HG02642 (cell line): ENCODE data around the gene NDUFAF2.
"Not testable (repeated sequence)": the region's sequence is repeated elsewhere in the genome, so short reads cannot be mapped to it uniquely, and the experiment has no call there.

ENCODE experiments used
- ATAC-seq: cut with Tn5 transposase; IDR thresholded peaks from one replicate; pipeline ENCODE4 v1.9.1; 2021; ENCODE audit warnings: mild to moderate bottlenecking; ENCODE audit not compliant: unreplicated experiment, poor library complexity

NDUFAF2 gene

DNA sequence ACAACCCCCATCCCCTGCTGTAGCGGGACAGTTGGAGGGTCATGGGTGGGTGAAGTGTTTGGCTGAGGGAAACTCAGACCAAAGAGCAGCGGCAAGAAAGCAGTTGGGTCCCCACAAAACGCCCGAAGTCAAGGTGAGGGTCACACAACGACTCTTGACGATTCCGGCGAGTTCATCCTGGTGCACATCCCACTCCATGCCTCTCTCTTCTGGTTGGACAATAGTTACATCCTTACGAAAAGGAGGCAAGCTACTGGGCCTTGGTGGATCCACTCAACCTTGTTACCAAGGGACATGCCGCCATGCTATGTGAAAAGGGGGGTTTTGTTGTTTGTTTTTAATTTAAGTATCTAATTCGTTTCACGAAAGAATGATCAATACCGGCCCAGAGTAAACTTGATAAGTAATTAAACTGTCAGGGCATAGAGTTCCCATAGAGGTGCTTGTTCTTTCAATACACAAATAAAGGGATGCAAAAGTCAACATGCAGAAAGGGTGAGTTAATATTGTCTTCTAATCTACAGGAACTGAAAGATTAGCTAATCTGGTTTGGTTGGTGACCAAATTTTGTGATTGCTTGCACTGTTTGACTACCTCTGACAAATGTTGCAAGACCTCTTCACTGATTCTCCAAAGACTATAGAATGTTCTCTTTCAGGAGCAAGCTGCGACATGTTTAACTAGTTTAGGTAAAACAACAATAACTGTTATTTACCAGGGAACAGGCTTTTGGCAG lies 218.0 kb downstream of the NDUFAF2 start:
- ATAC-seq: no peak

DNA sequence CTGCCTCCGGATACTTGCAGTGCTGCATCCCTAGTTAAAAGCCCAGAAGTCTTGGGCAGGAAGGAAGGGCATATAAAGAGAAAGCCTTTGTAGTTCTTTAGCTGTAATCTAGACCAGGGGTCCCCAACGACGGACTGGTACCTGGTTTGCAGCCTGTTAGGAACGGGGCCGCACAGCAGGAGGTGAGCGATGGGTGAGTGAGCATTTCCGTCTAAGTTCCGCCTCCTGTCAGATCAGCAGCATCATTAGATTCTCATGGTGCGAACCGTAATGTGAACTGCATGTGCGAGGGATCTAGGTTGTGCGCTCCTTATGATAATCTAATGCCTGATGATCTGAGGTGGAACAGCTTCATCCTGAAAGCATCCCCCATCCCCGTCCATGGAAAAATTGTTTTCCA lies 218.9 kb downstream of the NDUFAF2 start:
- ATAC-seq: no peak

DNA sequence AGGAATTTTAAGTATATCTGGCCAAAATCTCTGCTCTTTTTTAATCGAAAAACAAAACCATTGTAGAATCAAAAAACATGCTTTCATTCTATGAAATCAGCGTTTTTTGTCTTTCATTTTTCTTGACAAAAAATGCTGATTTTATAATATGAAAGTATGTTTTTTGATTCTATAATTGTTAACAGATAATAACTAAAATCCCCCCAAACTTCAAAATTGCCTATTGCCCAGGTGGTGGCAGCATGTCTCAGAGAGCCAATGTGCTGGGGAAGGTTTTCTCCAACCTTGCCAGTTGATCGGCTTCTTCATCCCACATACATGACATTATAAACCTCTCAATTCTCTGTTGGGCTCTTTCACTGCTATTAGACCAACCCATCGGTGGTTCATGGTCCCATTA lies 222.4 kb downstream of the NDUFAF2 start:
- ATAC-seq: no peak

DNA sequence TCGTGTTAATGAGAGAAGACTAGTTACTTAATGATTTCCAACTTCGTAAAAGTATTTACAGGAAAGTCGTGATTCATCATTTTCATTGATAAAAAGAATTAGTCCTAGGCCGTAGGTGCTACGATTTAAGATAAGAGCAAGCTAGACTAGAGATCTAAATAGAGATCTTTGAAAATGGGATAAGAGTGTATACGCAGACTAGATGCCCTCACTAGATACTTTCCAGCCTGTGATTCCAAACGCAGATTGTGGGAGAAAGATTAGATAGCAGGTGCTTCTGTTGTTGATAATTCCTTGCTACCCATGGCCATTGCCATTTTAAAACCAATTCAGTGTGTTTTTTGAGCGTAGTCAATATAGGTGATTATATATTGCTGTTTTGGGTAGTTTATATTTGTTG lies 223.9 kb downstream of the NDUFAF2 start:
- ATAC-seq: no peak

DNA sequence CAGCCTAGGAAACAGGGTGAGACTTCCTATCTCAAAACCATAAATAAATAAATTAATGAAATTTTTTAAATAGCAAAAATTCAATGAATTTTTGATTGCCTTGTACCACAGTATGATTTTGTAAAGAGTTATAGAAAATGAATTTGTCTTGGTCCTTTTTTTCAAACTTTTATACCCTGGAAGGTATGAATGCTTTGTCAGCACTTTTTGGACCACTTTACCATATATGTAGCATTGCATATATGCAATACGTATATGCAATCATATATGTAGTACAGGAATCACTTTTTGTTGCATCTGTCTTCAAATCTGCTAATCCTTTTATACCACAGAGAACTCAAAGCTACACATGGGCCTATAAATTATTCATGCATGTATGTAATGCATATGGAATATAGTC lies 226.5 kb downstream of the NDUFAF2 start:
- no peak for ATAC-seq

DNA sequence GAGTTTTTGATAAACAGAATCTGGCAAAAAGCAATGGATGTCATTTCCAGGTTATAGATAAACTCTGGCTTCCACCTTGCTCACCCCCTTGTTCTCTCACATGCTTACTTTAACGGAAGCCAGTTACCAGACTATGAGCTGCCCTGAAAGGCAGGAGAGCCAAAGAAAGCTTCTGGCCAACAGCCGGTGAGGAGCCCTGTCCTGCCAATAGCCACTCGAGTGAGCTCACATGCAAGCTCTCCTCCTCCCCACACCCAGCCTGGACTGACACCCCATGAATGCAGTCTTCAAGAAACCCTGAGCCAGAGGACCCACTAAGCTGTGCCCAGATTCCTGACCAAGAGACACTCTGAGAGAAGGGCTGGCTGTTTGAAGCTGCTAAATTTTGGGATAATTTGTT lies 231.6 kb downstream of the NDUFAF2 start:
- ATAC-seq: no peak

DNA sequence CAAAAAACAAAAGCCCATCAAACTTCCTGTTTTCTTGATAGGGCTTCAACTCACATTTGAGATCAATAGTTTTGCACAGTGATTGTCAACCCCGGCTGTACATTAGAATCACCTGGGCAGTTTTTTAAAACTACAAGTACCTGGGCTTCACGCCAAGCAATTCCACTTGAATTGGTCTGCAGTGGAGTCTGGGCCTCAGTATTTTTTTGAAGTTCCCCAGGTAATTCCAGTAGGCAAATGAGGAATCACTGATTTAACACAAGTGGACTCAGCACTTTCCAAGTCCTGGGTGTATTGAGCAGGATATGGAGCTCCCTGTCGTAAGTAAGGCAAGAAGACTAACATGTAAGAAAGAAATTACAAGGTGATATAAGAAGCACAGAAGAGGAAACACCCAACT lies 232.1 kb downstream of the NDUFAF2 start:
- no peak for ATAC-seq

DNA sequence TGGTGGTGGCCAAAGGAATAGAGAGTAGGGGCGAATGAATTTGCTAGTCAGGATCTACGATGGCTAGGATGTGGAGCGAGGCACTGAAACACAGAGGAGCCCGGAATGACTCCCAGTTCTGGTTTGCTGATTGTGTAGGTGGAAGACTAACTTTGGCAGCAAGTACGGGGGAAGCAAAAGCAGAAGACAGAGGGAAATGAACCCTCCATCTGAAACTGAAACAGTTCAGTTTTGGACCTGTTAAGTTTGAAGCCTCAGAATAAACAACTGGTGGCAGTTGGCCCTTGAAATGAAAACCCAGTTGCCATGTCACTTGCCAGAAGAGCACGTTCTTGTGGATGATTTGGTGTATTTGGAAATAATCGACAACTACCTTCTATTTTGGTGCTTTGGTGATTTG lies 232.7 kb downstream of the NDUFAF2 start:
- ATAC-seq: peak; percentile 90

DNA sequence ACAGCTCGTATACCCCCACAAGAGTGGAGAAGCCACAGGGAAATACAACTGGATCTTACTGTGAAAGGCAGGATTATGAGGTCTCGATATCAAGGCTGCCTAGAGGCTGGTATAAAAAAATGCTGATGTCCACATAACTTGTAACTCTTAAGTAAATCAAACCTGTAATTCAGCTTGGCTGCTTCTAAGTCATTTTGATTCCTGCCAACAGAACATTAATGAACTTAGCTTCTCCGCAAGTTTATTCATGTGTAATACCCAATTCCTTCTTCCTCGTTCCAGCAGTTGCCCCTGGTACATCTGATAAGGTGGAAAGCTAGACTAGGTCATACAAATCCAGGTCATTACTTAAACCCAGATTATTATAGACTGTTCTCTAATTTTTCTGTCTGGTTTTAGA lies 233.7 kb downstream of the NDUFAF2 start:
- ATAC-seq: no peak

DNA sequence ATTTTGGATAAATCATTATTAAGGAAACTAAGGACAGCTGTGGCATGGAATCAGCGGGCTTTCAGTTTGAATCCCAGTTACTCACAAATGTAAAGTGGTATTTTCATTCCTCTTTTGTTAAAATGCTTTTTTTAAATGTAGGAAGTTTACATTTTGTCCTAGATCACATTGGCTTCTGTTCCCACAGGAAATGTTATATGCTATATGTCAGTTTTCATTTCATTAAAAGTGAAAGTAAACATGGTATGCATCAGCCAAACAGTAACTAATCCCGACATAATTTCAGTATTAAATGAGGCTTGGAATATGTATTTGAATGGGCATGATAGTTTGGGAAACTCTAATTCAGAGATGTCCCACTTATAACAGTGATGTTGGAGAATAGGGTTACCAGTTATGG lies 235.9 kb downstream of the NDUFAF2 start:
- no peak for ATAC-seq

DNA sequence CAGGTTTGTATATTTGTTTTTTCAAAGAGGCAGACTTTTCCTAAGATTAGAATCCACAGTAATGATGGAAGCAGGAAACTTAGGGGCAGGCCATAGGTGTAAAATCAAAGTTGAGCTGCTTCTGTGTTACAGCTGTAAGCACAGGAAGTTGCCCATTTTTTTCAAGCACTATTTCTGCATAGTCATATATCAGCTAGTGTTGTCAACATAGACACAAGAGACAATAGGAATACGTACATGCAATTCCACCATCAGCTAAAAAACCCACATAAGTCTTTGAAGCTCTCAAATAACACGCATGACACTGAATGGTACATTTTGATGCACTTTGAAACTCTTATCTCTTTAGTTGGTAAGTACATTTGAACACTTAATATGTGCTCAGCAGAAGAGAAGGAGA lies 237.4 kb downstream of the NDUFAF2 start:
- ATAC-seq: no peak

DNA sequence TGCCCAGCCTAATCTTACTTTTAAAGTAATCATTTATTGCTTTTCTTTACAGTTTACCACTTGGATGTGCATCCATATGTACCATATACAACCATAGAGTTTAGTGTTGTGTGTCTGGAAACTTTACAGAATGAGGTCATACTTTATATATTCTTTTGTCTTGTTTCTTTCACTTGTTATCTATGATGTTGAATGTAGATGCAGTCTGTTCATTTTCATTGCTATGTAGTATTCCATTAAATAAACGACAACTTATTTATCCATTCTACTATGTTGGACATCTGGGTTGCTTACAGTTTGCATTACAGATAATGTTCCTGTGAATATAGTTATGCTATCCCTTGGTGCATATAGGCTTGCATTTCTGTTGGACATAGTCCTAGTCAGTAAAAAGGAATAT lies 238.5 kb downstream of the NDUFAF2 start:
- no peak for ATAC-seq

DNA sequence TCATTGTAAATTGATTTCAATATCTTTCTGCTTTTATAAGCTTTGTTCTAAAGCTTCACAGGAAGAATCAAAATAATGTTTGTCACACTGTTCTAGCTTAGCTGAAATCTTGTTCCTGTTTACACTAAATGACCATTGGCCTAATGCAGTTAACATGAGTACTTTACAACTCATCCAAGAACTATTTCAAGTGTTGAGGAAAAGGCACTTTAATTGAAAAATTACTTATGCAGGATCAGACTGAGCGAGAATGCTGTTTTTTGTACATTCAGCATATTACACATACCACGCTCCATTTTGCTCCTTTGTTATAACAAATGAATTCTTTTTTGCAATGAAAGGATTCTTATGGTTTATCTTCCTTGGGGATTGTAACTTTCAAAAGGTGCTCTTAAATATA lies 239.7 kb downstream of the NDUFAF2 start:
- no peak for ATAC-seq

DNA sequence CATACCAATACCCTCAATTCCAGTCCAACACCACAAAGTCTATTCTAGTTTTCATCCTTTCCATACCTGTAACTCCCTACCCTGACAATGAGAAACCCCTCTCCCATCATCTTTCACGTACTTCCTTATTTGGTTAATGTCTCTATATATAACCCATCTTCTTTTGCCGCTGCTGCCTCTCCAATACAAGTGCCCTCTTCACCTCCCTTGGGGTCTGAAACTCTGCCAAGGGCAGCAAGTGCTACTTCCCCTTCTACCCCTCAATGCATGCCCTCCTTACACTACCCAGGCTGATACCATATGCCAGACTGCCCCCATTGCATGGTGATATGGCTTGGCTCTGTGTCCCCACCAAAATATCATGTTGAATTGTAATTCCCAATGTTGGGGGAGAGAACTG lies 241.6 kb downstream of the NDUFAF2 start:
- no peak for ATAC-seq

DNA sequence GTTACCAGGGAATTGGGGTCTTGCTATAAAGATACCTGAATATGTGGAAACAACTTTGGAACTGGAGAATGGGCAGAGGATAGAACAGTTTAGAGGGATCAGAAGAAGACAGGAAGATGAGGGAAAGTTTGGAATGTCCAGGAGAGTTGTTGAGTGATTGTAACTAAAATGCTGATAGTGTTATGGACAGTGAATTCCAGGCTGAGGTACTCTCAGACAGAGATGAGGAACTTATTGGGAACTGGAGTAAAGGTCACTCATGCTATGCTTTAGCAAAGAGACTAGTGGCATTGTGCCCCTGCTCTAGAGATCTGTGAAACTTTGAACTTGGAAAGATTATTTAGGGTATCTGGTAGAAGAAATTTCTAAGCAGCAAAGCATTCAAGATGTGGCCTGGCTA lies 242.3 kb downstream of the NDUFAF2 start:
- ATAC-seq: not testable (repeated sequence)

DNA sequence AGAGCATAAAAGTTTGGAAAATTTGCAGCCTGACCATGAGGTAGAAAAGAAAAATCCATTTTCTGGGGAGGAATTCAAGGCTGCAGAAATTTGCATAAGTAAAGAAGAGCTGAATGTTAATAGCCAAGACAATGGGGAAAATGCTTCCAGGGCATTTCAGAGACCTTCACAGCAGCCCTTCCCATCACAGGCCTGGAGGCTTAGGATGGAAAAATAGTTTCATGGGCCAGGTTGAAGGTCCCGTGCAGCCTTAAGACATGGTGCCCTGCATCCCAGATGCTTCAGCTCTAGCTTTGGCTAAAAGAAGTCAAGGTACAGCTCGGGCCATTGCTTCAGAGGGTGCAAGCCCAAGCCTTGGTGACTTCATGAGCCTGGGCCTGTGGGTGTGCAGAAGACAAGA lies 242.8 kb downstream of the NDUFAF2 start:
- ATAC-seq: not testable (repeated sequence)

DNA sequence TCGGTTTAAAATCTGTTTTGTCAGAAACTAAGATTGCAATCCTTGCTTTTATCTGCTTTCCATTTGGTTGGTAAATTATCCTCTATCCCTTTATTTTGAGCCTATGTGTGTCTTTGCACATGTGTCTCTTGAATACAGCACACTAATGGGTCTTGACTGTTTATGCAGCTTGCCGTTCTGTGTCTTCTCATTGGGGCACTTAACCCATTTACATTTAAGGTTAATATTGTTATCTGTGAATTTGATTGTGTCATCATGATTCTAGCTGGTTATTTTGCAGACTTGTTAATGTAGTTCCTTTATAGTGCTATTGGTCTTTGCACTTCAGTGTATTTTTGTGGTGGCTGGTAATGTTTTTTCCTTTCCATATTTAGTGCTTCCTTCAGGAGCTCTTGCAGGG lies 253.6 kb downstream of the NDUFAF2 start:
- no peak for ATAC-seq

DNA sequence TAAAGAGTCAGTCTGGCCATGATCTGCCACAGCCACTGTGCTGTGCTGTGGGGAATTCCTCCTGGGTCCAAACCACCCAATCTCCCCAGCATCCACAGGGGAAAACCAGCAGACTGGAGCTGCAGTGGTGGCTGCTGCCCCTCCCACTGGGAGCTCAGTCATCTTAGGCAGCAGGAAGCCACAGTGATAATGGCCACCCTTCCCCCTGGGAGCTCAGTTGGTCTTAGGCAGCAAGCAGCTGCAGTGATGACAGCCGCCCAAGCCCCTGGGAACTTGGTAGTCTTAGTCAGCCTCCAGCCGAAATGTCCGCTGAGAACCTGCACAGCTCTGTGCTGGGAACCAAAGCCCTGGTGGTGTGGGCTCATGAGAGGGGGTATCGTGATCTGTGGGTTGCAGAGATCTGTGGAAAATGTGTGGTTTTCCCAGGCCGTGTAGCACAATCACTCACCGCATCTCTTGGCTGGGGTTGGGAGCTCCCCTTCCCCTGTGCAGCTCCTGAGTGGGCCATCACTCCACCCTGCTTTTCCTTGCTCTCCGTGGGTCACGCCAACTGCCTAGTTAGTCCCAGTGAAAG lies 255.7 kb downstream of the NDUFAF2 start:
- ATAC-seq: peak; percentile 48

DNA sequence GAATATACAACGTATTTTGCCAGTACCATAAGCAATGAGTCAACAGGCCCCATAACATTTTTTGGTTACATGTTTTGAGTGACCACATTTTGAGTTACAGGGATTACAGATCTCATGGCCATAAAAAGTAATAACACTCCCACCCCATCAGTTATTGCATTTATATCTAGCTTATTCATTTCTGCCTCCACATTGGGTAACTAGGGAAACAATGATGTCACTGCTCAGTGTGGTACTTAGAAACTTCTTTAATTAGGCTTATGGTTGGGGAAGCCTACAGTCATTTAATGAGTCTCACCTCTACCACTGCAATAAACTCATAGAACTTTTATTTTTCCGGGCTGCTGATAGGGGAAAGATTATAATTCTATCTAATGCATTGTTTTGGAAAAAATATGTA lies 257.2 kb downstream of the NDUFAF2 start:
- ATAC-seq: no peak
